ENCODE results near the gene INTS4. TPM values are rescaled to one million over a fixed set of nuclear protein-coding genes. Genes with fewer than 3 reads are reported as not detected.

The INTS4 gene
- total RNA-seq, 4 donors from 2014 or later: 18.8 to 73.9 (median 26.4) TPM

DNA sequence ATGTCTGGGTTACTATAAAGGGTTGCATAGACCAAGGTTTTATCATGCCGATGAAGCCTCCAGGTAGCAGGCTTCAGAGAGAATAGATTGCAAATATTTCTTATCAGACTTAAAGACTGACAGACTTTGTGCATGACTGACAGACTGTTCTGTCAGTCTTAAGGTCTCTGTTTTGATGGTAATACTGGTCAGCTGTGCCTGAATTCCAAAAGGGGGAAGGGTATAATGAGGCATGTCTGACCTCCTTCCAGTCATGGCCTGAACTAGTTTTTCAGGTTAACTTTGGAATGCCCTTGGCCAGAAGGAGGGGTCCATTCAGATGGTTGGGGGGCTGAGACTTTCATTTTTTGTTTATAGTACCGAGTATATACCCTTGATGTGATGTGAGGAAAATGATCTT lies 33.3 kb upstream of the INTS4 start:
- no peak for DNase-seq (ENCODE audit: low spot score in 2 of 2)
- H3K4me3 ChIP-seq: no peak overlapping the region
- H3K27ac ChIP-seq: no peak overlapping the region
- TF ChIP-seq POLR2AphosphoS5 (IDR thresholded peaks at IDR 0.05) (no peak), POLR2A (IDR thresholded peaks at IDR 0.05) (no peak), EP300 (IDR thresholded peaks at IDR 0.05) (no peak)
- TF ChIP-seq, protein P1, sequence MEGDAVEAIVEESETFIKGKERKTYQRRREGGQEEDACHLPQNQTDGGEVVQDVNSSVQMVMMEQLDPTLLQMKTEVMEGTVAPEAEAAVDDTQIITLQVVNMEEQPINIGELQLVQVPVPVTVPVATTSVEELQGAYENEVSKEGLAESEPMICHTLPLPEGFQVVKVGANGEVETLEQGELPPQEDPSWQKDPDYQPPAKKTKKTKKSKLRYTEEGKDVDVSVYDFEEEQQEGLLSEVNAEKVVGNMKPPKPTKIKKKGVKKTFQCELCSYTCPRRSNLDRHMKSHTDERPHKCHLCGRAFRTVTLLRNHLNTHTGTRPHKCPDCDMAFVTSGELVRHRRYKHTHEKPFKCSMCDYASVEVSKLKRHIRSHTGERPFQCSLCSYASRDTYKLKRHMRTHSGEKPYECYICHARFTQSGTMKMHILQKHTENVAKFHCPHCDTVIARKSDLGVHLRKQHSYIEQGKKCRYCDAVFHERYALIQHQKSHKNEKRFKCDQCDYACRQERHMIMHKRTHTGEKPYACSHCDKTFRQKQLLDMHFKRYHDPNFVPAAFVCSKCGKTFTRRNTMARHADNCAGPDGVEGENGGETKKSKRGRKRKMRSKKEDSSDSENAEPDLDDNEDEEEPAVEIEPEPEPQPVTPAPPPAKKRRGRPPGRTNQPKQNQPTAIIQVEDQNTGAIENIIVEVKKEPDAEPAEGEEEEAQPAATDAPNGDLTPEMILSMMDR (IDR thresholded peaks at IDR 0.05): no peak
- no peaks in the 10 kb centered on the region for H3K36me3 ChIP-seq
- H3K9me3 ChIP-seq: no peaks in the 10 kb centered on the region
- peaks cover 16% of the 10 kb centered on the region for H3K4me1 ChIP-seq
- H3K27me3 ChIP-seq: no peaks in the 10 kb centered on the region
- WGBS: 90% methylated on average over 2 of the region's 2 CpGs

DNA sequence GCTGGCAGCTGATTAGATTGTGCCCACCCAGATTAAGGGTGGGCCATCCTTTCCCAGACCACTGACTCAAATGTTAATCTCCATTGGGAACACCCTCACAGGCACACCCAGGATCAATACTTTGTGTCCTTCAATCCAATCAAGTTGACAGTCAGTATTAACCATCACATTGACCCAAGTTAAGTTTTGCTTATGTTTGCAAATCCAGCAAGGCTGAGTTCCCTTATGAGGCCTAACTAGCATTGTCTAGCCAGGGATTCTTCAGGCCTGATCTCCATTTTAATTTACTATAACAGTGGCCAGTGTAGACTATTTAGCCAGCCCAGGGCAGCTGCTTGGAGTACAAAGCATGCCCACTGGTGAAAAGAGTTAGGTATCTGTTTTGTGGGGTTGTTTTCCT lies 30.9 kb upstream of the INTS4 start:
- H3K36me3 ChIP-seq: no peaks in the 10 kb centered on the region
- no peak overlapping the region for H3K4me3 ChIP-seq
- TF ChIP-seq POLR2AphosphoS5 (IDR thresholded peaks at IDR 0.05) (no peak), EP300 (IDR thresholded peaks at IDR 0.05) (no peak), POLR2A (IDR thresholded peaks at IDR 0.05) (no peak)
- TF ChIP-seq, protein P1 (IDR thresholded peaks at IDR 0.05): no peak
- no peak overlapping the region for H3K27ac ChIP-seq
- no peaks in the 10 kb centered on the region for H3K27me3 ChIP-seq
- H3K4me1 ChIP-seq: peaks cover 14% of the 10 kb centered on the region
- no peaks in the 10 kb centered on the region for H3K9me3 ChIP-seq
- no peak for DNase-seq (ENCODE audit: low spot score in 2 of 2)

DNA sequence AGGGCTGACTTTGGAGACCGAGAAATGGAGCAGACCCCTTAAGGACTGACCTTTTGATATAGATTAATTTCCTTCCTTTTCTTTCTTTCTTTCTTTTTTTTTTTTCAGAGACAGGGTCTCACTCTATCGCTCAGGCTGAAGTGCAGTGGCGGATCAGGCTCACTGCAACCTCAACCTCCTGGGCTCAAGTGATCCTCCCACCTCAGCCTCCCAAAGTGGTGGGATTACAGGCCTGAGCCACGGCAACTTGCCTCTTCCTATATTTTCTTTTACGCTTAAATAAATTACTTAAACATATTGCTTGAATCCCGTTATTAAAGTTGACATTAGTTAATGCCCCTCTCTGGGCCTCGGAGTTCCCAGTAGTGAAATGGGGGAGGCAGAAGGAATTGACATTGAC lies 29.0 kb upstream of the INTS4 start:
- Histone ChIP-seq H3K4me1 (peaks cover 11% of the 10 kb centered on the region), H3K27ac (peak overlapping the region; percentile 78), H3K9me3 (no peaks in the 10 kb centered on the region), H3K27me3 (no peaks in the 10 kb centered on the region), H3K36me3 (no peaks in the 10 kb centered on the region), H3K4me3 (peak overlapping the region; percentile 62)
- WGBS: 80% methylated on average over 7 of the region's 7 CpGs
- no peak for DNase-seq (ENCODE audit: low spot score in 2 of 2)
- TF ChIP-seq POLR2A (IDR thresholded peaks at IDR 0.05): no peak
- TF ChIP-seq, protein P1 (IDR thresholded peaks at IDR 0.05): no peak
- no peak for TF ChIP-seq EP300 (IDR thresholded peaks at IDR 0.05)
- TF ChIP-seq POLR2AphosphoS5 (IDR thresholded peaks at IDR 0.05): no peak

DNA sequence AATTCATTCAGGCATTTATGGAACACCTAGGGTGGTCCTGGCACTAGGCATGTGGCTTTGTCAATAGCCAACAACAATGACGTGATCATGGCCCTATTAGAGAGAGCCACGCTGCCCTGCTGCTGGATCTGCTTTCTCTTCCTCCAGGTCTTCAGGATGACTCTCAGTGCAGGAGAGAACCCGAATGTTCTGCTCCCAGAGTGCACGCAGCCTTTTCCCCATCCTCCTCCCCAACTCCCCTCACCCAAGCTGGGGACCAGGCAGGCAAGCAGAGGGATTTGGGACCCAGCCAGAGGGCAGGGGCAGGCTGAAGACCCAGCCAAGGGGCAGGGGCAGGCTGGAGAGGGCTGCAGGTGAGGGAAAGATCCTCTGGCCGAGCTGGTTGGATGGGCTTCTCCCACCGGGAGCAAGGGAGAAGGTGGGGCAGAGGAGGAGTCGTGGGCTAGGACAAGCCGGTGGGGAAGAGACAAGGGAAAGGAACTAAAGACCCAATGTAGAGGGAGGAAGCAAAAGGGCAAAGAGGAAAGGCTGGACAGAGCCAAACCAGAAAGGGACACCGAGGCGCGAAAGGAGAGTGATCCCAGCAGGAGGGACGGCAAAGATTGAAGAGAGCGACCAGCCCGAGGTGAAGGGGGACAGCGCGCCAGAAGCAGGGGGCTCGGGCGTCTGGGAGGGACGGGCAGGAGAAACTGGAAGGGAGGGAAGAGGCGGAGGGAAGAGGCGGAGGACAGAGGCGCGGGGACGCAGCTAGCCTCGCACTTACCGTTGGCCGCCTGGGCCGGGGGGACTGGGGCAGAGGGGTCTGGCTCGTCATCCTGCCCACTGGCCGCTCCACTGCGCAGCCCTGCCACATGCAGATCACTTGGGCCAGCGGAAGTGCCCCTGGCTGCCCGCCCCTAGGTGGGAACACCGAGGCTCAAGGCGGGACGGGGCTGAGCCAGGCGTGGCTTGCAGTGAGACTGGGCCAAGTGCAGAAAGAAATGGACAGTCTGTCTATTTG lies 28.2 kb upstream of the INTS4 start, which contains the start of gene KCTD14:
TSS of gene KCTD14 (minus strand) at position 880 of the 1,000 bp plus-strand sequence. CDS start at position 853, 27 bp downstream.
- H3K27me3 ChIP-seq: no peaks in the 10 kb centered on the region
- peak within 1 kb of the TSS; percentile 78 for H3K27ac ChIP-seq
- DNase-seq (ENCODE audit: low spot score in 2 of 2): no peak
- no peaks in the 10 kb centered on the region for H3K9me3 ChIP-seq
- 10% methylated on average over 34 of the region's 37 CpGs for WGBS
- H3K36me3 ChIP-seq: no peaks in the 10 kb centered on the region
- peaks cover 11% of the 10 kb centered on the region for H3K4me1 ChIP-seq
- peak within 1 kb of the TSS; percentile 62 for H3K4me3 ChIP-seq
- no peak for TF ChIP-seq POLR2AphosphoS5 (IDR thresholded peaks at IDR 0.05)
- TF ChIP-seq, protein P1 (IDR thresholded peaks at IDR 0.05): no peak
- no peak for TF ChIP-seq EP300 (IDR thresholded peaks at IDR 0.05)
- no peak for TF ChIP-seq POLR2A (IDR thresholded peaks at IDR 0.05)

DNA sequence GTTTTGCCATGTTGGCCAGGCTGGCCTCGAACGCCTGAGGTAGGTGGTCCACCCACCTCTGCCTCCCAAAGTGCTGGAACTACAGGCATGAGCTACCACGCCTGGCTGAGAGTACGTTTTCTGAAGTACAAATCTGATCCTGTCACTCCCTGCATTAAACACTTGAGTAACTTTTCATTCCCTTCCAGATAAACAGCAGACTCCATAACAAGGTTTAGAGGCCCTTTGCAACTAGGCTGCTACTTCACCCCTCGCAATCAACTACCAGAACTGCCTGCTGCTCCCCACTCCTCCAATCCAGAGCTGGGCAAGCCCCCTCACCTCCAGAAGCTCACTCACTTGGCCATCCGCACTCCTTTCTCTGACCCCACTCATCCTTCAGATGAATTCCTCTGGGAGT lies 27.1 kb upstream of the INTS4 start:
- DNase-seq (ENCODE audit: low spot score in 2 of 2): no peak
- Histone ChIP-seq H3K4me3 (no peak overlapping the region), H3K27ac (no peak overlapping the region), H3K9me3 (no peaks in the 10 kb centered on the region), H3K36me3 (no peaks in the 10 kb centered on the region), H3K4me1 (peaks cover 11% of the 10 kb centered on the region), H3K27me3 (no peaks in the 10 kb centered on the region)
- TF ChIP-seq EP300 (IDR thresholded peaks at IDR 0.05): no peak
- TF ChIP-seq POLR2AphosphoS5 (IDR thresholded peaks at IDR 0.05): no peak
- TF ChIP-seq POLR2A (IDR thresholded peaks at IDR 0.05): no peak
- TF ChIP-seq, protein P1 (IDR thresholded peaks at IDR 0.05): no peak
- WGBS: 87% methylated on average over 6 of the region's 6 CpGs
